Right renal pelvis (tissue), 4 donors: ENCODE measurements around the gene OXA1L. TPM values are rescaled to one million over a fixed set of nuclear protein-coding genes. Genes with fewer than 3 reads are reported as not detected.
"Not testable (repeated sequence)": the region's sequence is repeated elsewhere in the genome, so short reads cannot be mapped to it uniquely, and the experiment has no call there.

Source experiments
- DNase-seq, 4 donors: peaks; one replicate each; pipeline ENCODE4 v3.0.0-alpha.2; 2013; ENCODE audit warnings: low read depth in 4 of 4, low spot score in 3 of 4, missing footprints in 1 of 4
- polyA plus RNA-seq, 4 donors: library from polyadenylated mRNA; unstranded; fragments of 120-200 nt; gene quantifications; one replicate each; pipeline ENCODE4 v1.2.1, GENCODE V29; 2013; ENCODE audit not compliant: insufficient read length in 4 of 4

OXA1L gene
- polyA plus RNA-seq, result 100 to 1,000 TPM; 131 to 150 (median 139) TPM

GRCh38 chr14:22766457-22767322 lies at the start of gene OXA1L:
TSS of gene OXA1L (plus strand) at chr14:22766688. CDS start at chr14:22766702, 14 bp downstream.
- DNase-seq, result peak; percentile 97 to 98 (median 98)

GRCh38 chr14:22718091-22718490 lies 48.4 kb upstream of the OXA1L start:
- no peak for DNase-seq

GRCh38 chr14:22721213-22721612 lies 45.3 kb upstream of the OXA1L start:
- DNase-seq, result no peak

- no peak for DNase-seq
Measured at GRCh38 chr14:22723815-22724214, 42.7 kb upstream of the OXA1L start.

- not testable (repeated sequence) for DNase-seq
Measured at GRCh38 chr14:22724847-22725246, 41.6 kb upstream of the OXA1L start.

GRCh38 chr14:22725374-22725773 lies 41.1 kb upstream of the OXA1L start:
- DNase-seq, result not testable (repeated sequence)

- DNase-seq, result no peak
Measured at GRCh38 chr14:22726012-22726411, 40.5 kb upstream of the OXA1L start.

- DNase-seq, result not testable (repeated sequence)
Measured at GRCh38 chr14:22732062-22732461, 34.4 kb upstream of the OXA1L start.

- no peak for DNase-seq
Measured at GRCh38 chr14:22733829-22734228, 32.7 kb upstream of the OXA1L start.

GRCh38 chr14:22735096-22735495 lies 31.4 kb upstream of the OXA1L start:
- no peak for DNase-seq

- DNase-seq, result not testable (repeated sequence)
Measured at GRCh38 chr14:22736384-22736783, 30.1 kb upstream of the OXA1L start.

- DNase-seq, result no peak
Measured at GRCh38 chr14:22737052-22737451, 29.4 kb upstream of the OXA1L start.

GRCh38 chr14:22739423-22739822 lies 27.1 kb upstream of the OXA1L start:
- no peak for DNase-seq

- DNase-seq, result no peak
Measured at GRCh38 chr14:22740020-22740419, 26.5 kb upstream of the OXA1L start.

GRCh38 chr14:22747769-22748168 lies 18.7 kb upstream of the OXA1L start:
- no peak for DNase-seq

GRCh38 chr14:22748206-22748605 lies 18.3 kb upstream of the OXA1L start:
- no peak for DNase-seq

- no peak for DNase-seq
Measured at GRCh38 chr14:22748631-22749068, 17.8 kb upstream of the OXA1L start.

- DNase-seq, result no peak
Measured at GRCh38 chr14:22752422-22752821, 14.1 kb upstream of the OXA1L start.

- DNase-seq, result no peak
Measured at GRCh38 chr14:22753586-22753985, 12.9 kb upstream of the OXA1L start.

GRCh38 chr14:22757972-22758650 lies 8.4 kb upstream of the OXA1L start:
- DNase-seq, result not testable (repeated sequence)

GRCh38 chr14:22761734-22762133 lies 4.8 kb upstream of the OXA1L start:
- no peak for DNase-seq

GRCh38 chr14:22764382-22764781 lies 2.1 kb upstream of the OXA1L start:
- no peak for DNase-seq
